T47D (cell line): ENCODE results near the gene CLCNKB.

Experiments
- DNase-seq, 2 experiments: peaks; one replicate each; pipeline versions ENCODE4 v3.0.0 to v3.0.0-alpha.2; 2011 to 2012; ENCODE audit warnings: low read depth in 1 of 2, low spot score in 1 of 2
- JUND ChIP-seq: IDR thresholded peaks from 2 replicates; pipeline ENCODE4 v1.6.1; 2012; ENCODE audit warnings: low read depth
- in situ Hi-C: cut with HindIII; loops from 2 replicates; pipeline ENCODE4 v1.10.0; 2016; ENCODE audit warnings: low sequenced_read_pairs, low pct_unique_long_range_greater_than_20kb

Gene CLCNKB

DNA sequence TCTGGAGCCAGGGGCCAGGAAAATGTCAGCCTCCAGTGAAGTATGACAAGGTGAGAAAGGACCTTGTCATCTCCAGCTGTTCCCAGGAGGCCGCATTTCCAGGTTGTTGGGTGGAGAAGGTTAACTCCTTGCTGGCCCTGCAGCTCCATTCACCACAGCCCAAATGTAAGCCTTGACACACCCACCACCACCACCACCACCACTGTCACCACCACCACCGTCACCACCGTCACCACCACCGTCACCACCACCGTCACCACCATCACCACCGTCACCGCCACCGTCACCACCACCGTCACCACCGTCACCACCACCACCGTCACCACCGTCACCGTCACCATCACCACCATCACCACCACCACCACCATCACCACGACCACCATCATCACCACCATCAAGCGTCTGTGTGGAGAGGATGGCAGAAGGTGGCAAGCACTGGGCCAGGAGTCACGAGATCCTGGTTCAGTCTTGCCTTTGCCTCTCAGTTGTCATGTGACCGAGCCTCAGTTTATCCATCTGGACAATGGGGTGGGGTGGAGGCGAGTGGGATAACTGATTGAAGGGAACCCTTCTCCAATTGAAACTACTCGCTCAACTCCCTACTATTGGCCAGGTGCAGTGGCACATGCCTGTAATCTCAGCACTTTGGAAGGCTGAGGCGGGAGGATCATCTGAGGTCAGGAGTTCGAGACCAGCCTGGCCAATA lies 51.0 kb downstream of the CLCNKB start:
- in situ Hi-C loops, result no loop called here
- no peak for TF ChIP-seq JUND
- no peak for DNase-seq

DNA sequence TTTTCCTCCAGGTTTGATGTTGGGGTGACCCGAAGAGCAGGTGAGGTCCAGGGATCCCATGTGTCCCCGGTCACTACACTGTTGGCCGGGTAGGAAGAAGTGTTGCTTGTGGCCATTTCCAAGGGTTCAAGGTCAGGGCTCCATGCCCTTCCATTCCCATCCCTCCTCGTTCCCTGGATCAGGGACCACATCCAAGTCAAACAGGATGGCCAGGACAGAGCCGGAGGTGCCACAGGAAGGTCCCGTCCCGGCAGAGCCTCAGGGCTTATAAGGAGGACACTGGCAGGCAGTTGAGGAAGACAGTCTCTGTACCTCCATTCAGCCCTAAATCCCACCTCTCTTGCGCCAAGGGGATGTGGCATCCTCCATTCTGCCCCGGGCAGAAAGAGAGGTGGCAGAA lies 51.9 kb downstream of the CLCNKB start:
- in situ Hi-C loops, result no loop called here
- TF ChIP-seq JUND, result no peak
- peak in 1 of 2 experiments; percentile 22 for DNase-seq

DNA sequence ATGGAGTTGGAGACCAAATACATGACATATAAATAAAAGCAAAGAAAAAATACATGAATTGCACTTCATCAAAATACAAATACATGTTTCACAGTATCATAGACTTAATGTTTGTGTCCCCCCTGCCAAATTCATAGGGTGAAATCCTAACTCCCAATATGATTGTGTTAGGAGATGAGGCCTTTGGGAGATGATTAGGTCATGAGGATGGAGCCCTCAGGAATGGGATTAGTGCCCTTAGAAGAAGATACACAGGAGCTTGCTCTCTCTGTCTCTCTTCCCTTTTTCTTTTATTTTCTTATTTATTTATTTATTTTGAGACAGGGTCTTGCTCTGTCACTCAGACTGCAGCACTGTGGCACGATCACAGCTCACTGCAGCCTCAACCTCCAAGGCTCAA lies 55.8 kb downstream of the CLCNKB start:
- in situ Hi-C loops, result no loop called here
- no peak for DNase-seq
- no peak for TF ChIP-seq JUND

DNA sequence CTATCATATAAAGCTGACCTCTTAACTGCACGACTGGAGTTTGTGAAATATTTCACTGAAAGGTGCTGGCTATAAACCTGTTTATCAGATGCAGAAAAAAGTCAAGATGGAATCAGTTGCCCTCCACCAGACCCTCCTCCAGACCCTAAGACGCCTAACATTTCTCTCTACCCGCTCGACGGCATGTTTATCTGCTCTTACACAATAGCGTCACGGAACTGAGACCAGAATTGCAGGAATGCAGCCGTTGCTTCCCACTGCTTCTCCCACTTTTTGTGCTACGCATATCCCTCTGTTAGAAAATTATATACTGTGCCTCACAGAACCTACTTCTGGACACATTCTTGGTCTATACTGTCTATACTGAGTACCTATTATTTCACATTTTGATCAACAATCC lies 58.0 kb downstream of the CLCNKB start:
- in situ Hi-C loops, result no loop called here
- TF ChIP-seq JUND, result no peak
- DNase-seq, result no peak
